ENCODE results near the gene MIEN1.

The MIEN1 gene

DNA sequence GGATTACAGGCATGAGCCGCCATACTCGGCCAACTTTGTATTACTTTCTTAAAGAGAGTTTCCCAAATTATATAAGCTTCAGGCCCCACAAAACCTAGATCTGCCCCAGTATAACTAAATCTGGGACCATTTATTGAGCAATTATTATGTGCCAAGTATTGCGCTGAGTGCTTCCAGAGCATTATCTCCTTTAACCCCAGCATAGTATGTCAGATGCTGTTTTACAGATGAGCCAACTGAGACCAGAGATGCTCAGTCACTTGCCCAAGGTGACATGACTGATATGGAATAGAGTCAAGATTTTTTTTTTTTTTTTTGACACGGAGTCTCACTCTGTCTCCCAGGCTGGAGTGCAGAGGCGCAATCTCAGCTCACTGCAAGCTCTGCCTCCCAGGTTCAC, 32.4 kb downstream of the MIEN1 start:
- TF ChIP-seq SUZ12 (IDR thresholded peaks at IDR 0.05; ENCODE audit: extremely low read depth, insufficient read depth, insufficient read length) = no peak
- no peak for TF ChIP-seq ZNF274 (IDR thresholded peaks at IDR 0.05; ENCODE audit: low read depth, low read length)
- no peak for TF ChIP-seq YY1 (IDR thresholded peaks at IDR 0.05; ENCODE audit: insufficient read depth, insufficient read length)
- H3K9me3 ChIP-seq (ENCODE audit: insufficient read depth, low read length) = no peaks in the 10 kb centered on the region
- no peak for DNase-seq (ENCODE audit: low read depth, low spot score)
- peaks cover 5% of the 10 kb centered on the region for H3K36me3 ChIP-seq (ENCODE audit: insufficient read depth, insufficient read length, low read length)
- no peaks in the 10 kb centered on the region for H3K27me3 ChIP-seq (ENCODE audit: insufficient read depth, insufficient read length)
- peaks cover 35% of the 10 kb centered on the region for H3K4me1 ChIP-seq (ENCODE audit: insufficient read depth, insufficient read length)
- H3K9ac ChIP-seq (ENCODE audit: insufficient read length, low read depth) = no peak overlapping the region
- no peak overlapping the region for H3K4me3 ChIP-seq (ENCODE audit: insufficient read length, low read depth)

DNA sequence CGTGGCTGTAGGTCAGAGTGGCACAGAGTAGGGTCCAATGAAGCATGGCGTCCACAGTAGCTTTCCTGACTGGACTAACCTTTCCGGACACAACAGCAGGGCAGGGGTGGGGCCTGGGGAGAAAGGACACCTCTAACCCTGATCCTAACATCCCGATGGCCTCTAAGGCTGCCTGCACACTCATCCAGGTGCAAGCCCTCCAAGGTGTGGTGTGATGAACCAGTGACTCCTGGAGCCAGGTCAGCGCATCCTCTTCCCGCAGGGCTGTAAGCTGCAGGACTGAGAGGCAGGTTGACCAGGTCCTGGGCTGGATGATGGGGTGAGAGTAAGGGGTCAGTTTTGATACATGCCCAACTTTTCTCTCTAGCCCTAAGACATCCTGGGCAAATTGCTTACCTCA, 33.6 kb downstream of the MIEN1 start:
- peak overlapping the region; percentile 4 for H3K9ac ChIP-seq (ENCODE audit: insufficient read length, low read depth)
- H3K4me3 ChIP-seq (ENCODE audit: insufficient read length, low read depth) = no peak overlapping the region
- peaks cover 31% of the 10 kb centered on the region for H3K4me1 ChIP-seq (ENCODE audit: insufficient read depth, insufficient read length)
- no peak for DNase-seq (ENCODE audit: low read depth, low spot score)
- H3K27me3 ChIP-seq (ENCODE audit: insufficient read depth, insufficient read length) = no peaks in the 10 kb centered on the region
- H3K9me3 ChIP-seq (ENCODE audit: insufficient read depth, low read length) = no peaks in the 10 kb centered on the region
- peaks cover under 1% of the 10 kb centered on the region for H3K36me3 ChIP-seq (ENCODE audit: insufficient read depth, insufficient read length, low read length)
- TF ChIP-seq ZNF274 (IDR thresholded peaks at IDR 0.05; ENCODE audit: low read depth, low read length) (no peak), YY1 (IDR thresholded peaks at IDR 0.05; ENCODE audit: insufficient read depth, insufficient read length) (no peak), SUZ12 (IDR thresholded peaks at IDR 0.05; ENCODE audit: extremely low read depth, insufficient read depth, insufficient read length) (no peak)

DNA sequence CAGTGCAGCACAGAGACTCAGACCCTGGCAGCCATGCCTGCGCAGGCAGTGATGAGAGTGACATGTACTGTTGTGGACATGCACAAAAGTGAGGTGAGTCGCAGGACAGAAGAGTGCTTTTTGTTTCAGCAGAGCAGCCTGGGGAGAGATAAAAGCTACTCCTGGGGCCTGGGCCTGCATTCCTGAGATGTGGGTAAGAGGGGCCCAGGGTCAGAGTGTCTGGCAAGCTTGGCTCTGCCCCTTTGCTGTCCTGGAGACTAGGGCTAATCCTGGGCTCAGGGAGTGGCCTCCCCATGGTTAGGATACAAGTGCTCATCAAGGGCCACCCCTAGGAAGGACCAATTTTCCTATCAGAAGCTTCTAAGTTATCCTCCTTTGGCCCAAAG, 35.2 kb downstream of the MIEN1 start:
- TF ChIP-seq ZNF274 (IDR thresholded peaks at IDR 0.05; ENCODE audit: low read depth, low read length) (no peak), SUZ12 (IDR thresholded peaks at IDR 0.05; ENCODE audit: extremely low read depth, insufficient read depth, insufficient read length) (no peak)
- Histone ChIP-seq H3K27me3 (ENCODE audit: insufficient read depth, insufficient read length) (no peaks in the 10 kb centered on the region), H3K9me3 (ENCODE audit: insufficient read depth, low read length) (no peaks in the 10 kb centered on the region), H3K4me1 (ENCODE audit: insufficient read depth, insufficient read length) (peaks cover 24% of the 10 kb centered on the region), H3K36me3 (ENCODE audit: insufficient read depth, insufficient read length, low read length) (no peaks in the 10 kb centered on the region), H3K4me3 (ENCODE audit: insufficient read length, low read depth) (no peak overlapping the region), H3K9ac (ENCODE audit: insufficient read length, low read depth) (peak overlapping the region; percentile 83)
- DNase-seq (ENCODE audit: low read depth, low spot score) = no peak

DNA sequence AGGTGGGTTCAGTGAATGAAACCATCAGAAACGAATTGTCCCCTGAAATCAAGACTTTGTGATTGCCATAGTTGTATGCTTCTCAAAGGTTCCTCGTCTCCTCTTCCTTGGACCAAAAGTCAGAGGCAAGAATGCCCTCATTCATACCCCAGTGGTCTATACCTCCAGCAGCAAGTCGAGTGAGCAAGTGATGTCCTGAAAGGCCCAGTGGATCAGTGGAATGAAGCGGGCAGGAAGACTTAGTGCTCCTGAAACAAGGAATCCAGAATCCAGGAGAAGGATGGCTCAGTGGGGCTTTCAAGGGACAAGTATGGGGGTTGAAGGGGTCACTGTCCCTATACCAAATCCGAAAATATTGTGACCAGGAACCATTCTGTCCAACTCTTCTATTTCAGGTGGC, 35.7 kb downstream of the MIEN1 start:
- H3K36me3 ChIP-seq (ENCODE audit: insufficient read depth, insufficient read length, low read length) = no peaks in the 10 kb centered on the region
- H3K4me3 ChIP-seq (ENCODE audit: insufficient read length, low read depth) = no peak overlapping the region
- no peak for DNase-seq (ENCODE audit: low read depth, low spot score)
- H3K27me3 ChIP-seq (ENCODE audit: insufficient read depth, insufficient read length) = no peaks in the 10 kb centered on the region
- no peaks in the 10 kb centered on the region for H3K9me3 ChIP-seq (ENCODE audit: insufficient read depth, low read length)
- peaks cover 24% of the 10 kb centered on the region for H3K4me1 ChIP-seq (ENCODE audit: insufficient read depth, insufficient read length)
- peak overlapping the region; percentile 23 for H3K9ac ChIP-seq (ENCODE audit: insufficient read length, low read depth)
- no peak for TF ChIP-seq SUZ12 (IDR thresholded peaks at IDR 0.05; ENCODE audit: extremely low read depth, insufficient read depth, insufficient read length)
- TF ChIP-seq ZNF274 (IDR thresholded peaks at IDR 0.05; ENCODE audit: low read depth, low read length) = no peak
- TF ChIP-seq YY1 (IDR thresholded peaks at IDR 0.05; ENCODE audit: insufficient read depth, insufficient read length) = no peak

DNA sequence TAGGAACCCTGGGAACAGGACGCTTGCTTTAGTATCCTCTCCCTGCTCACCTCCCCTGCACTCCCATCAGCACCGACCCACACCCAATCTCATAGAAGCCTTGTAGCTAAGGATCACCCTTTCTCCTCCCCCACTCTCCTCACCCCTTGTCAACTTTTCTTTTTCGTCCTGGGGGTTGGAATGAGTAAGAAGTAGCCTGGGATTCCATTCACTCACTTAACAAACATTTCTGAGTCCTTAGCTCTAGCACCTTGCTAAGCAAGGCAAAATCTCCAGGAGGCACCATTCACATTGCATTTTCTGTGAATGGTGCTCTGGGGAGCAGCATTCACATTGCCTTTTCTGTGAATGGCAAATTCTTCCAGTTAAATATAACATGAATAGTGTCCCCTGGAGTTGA, 41.4 kb downstream of the MIEN1 start:
- Histone ChIP-seq H3K9ac (ENCODE audit: insufficient read length, low read depth) (peak overlapping the region; percentile 78), H3K36me3 (ENCODE audit: insufficient read depth, insufficient read length, low read length) (peaks cover 15% of the 10 kb centered on the region), H3K4me1 (ENCODE audit: insufficient read depth, insufficient read length) (no peaks in the 10 kb centered on the region), H3K9me3 (ENCODE audit: insufficient read depth, low read length) (no peaks in the 10 kb centered on the region), H3K27me3 (ENCODE audit: insufficient read depth, insufficient read length) (no peaks in the 10 kb centered on the region), H3K4me3 (ENCODE audit: insufficient read length, low read depth) (peak overlapping the region; percentile 78)
- peak; percentile 83 for DNase-seq (ENCODE audit: low read depth, low spot score)
- TF ChIP-seq ZNF274 (IDR thresholded peaks at IDR 0.05; ENCODE audit: low read depth, low read length) (no peak), SUZ12 (IDR thresholded peaks at IDR 0.05; ENCODE audit: extremely low read depth, insufficient read depth, insufficient read length) (no peak), YY1 (IDR thresholded peaks at IDR 0.05; ENCODE audit: insufficient read depth, insufficient read length) (no peak)

DNA sequence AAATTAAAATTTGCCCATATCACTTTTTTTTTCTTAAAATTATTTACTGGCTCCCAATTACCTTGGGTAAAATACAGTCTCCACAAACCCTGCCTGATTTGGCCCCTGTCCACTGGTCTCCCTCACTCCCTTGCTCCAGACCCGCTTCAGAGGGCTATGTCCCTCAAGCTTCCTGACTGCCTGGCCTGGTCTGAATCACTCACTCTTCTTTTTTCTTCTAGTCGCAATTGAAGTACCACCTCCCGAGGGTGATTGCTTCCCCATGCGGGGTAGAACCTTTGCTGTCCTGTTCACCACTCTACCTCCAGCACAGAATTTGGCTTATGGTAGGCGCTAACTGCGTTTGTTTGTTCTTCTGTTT, 41.9 kb downstream of the MIEN1 start:
- DNase-seq (ENCODE audit: low read depth, low spot score) = no peak

DNA sequence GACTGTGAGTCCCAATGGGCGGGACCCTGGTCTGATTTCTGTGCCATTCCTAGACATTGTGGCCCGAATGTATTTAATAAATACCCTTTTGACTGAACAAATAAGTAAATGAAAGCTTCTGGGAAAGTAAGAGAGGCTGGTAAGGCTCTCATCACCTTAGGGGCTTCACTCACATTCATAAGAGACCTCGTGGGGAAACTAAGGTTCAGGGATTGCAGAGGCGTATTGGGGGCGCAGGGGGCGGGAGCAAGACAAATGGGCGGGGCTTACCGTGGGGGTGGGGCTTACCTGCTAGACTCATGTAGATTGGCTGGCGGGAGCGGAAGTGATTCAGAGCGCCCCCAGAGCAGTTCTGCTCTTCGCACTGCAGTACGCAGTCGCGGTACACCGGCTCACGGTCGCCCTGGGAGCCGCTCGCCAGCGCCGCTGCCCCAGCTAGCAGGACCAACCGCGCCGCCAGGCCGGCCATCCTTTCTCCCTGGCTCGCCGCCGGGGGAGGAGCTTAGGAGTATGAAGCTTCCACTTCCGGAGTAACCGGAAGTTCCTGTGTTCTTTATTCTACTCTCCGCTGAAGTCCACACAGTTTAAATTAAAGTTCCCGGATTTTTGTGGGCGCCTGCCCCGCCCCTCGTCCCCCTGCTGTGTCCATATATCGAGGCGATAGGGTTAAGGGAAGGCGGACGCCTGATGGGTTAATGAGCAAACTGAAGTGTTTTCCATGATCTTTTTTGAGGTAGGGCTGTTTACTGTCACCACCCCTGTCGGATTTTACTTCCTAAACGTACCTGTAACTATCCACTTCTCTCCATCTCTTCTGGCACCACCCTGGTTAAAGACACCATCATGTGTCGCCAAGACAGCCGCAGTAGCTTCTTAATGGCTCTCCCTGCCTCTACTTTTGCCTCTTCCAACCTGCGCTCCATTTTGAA, 42.5 kb downstream of the MIEN1 start, which contains the start of gene PGAP3:
TSS of gene PGAP3 (minus strand) at position 512 of the 929 bp plus-strand sequence. CDS start at position 469, 43 bp downstream.
- TF ChIP-seq YY1 (IDR thresholded peaks at IDR 0.05; ENCODE audit: insufficient read depth, insufficient read length) = no peak
- TF ChIP-seq SUZ12 (IDR thresholded peaks at IDR 0.05; ENCODE audit: extremely low read depth, insufficient read depth, insufficient read length) = no peak
- no peak for TF ChIP-seq ZNF274 (IDR thresholded peaks at IDR 0.05; ENCODE audit: low read depth, low read length)
- no peaks in the 10 kb centered on the region for H3K9me3 ChIP-seq (ENCODE audit: insufficient read depth, low read length)
- H3K9ac ChIP-seq (ENCODE audit: insufficient read length, low read depth) = peak within 1 kb of the TSS; percentile 78
- DNase-seq (ENCODE audit: low read depth, low spot score) = peak; percentile 77
- peak within 1 kb of the TSS; percentile 78 for H3K4me3 ChIP-seq (ENCODE audit: insufficient read length, low read depth)
- H3K27me3 ChIP-seq (ENCODE audit: insufficient read depth, insufficient read length) = no peaks in the 10 kb centered on the region
- H3K36me3 ChIP-seq (ENCODE audit: insufficient read depth, insufficient read length, low read length) = peaks cover 15% of the 10 kb centered on the region
- no peaks in the 10 kb centered on the region for H3K4me1 ChIP-seq (ENCODE audit: insufficient read depth, insufficient read length)

More for the DNA sequence above, 41.9 kb downstream of the MIEN1 start:
- Histone ChIP-seq H3K4me1 (ENCODE audit: insufficient read depth, insufficient read length) (no peaks in the 10 kb centered on the region), H3K9ac (ENCODE audit: insufficient read length, low read depth) (peak overlapping the region; percentile 78), H3K36me3 (ENCODE audit: insufficient read depth, insufficient read length, low read length) (peaks cover 15% of the 10 kb centered on the region), H3K4me3 (ENCODE audit: insufficient read length, low read depth) (peak overlapping the region; percentile 78), H3K27me3 (ENCODE audit: insufficient read depth, insufficient read length) (no peaks in the 10 kb centered on the region), H3K9me3 (ENCODE audit: insufficient read depth, low read length) (no peaks in the 10 kb centered on the region)
- TF ChIP-seq ZNF274 (IDR thresholded peaks at IDR 0.05; ENCODE audit: low read depth, low read length) (no peak), YY1 (IDR thresholded peaks at IDR 0.05; ENCODE audit: insufficient read depth, insufficient read length) (no peak), SUZ12 (IDR thresholded peaks at IDR 0.05; ENCODE audit: extremely low read depth, insufficient read depth, insufficient read length) (no peak)
